ENCODE results near the gene ZBTB18. TPM values are rescaled to one million over a fixed set of nuclear protein-coding genes. Genes with fewer than 3 reads are reported as not detected.

Gene ZBTB18
- total RNA-seq, 2 experiments from 2014 or later = 4.7 to 5.1 TPM

DNA sequence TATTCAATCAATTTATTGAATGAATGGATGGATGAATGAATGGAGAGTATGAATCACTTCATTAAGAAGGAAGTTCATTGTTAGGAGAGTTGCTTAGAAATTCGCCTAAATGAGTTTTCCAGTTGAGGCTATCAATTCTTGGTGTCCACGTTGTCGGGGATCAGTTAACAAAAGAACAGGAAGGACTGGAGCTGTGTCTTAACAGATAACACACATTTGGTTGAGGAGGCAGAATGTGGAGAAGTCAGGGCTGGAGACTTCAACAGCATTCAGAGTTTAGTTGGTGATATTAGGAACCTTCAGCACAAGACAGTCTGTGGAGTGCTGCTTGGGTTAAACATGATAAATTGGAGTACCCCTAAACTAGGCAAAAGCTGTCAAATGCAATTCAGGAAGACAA lies 33.7 kb downstream of the ZBTB18 start:
- CTCF ChIA-PET = no interaction called here
- intact Hi-C loops (cut with micrococcal nuclease) = no loop called here
- no peaks in the 10 kb centered on the region for H3K36me3 Mint-ChIP-seq
- POLR2A ChIA-PET = no interaction called here
- H3K4me1 Mint-ChIP-seq (ENCODE audit: low read depth) = no peaks in the 10 kb centered on the region
- H3K9me3 Mint-ChIP-seq = no peaks in the 10 kb centered on the region
- no peak for DNase-seq
- H3K27ac Mint-ChIP-seq = no peak overlapping the region
- peaks cover 26% of the 10 kb centered on the region for H3K27me3 Mint-ChIP-seq
- H3K4me3 Mint-ChIP-seq = no peak overlapping the region

DNA sequence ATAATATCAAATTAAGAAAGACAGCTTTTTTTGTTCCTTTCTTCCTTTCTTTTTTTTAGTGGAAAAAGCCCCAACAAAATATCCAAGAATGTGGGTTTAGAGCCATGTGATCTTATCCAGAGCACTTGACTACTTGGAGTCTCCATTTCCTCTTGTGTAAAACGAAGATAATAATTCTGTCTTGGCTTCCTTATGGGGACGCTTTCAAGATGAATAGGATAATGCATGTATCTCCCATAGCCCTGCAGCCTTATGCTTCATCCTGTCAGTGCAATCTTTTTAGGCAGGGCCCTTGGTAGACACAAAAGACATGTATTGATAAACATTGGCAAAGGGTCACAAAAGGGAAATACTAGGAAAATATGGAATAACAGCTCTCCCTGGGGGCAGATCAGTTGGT lies 34.8 kb downstream of the ZBTB18 start:
- Mint-ChIP-seq H3K36me3 (no peaks in the 10 kb centered on the region), H3K27ac (no peak overlapping the region), H3K27me3 (peaks cover 26% of the 10 kb centered on the region), H3K4me3 (no peak overlapping the region), H3K4me1 (ENCODE audit: low read depth) (no peaks in the 10 kb centered on the region), H3K9me3 (no peaks in the 10 kb centered on the region)
- CTCF ChIA-PET = no interaction called here
- POLR2A ChIA-PET = no interaction called here
- intact Hi-C loops (cut with micrococcal nuclease) = no loop called here
- DNase-seq = no peak

DNA sequence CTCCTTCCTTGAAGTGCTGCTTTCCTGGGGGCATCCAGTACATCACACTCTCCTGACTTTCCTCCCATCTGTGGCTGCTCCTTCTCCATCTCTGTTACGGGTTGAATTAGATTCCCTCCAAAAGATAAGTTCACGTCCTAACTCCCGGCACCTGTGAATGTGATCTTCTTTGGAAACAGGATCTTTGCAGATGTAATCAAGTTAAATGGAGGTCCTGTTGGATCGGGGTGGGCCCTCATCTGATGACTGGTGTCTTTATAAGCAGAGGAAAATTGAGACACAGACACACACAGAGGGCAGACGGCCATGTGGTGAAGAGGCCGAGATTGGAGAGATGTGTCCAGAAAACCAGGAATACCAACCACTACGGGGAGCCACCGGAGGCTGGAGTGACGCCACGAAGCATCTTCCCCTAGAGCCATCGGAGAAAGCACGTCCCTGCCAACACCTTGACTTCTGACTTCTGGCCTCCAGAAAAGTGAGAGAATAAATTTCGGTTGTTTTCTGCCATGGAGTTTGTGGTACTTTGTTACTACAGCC lies 36.0 kb downstream of the ZBTB18 start:
- no peak overlapping the region for H3K4me3 Mint-ChIP-seq
- DNase-seq = no peak
- no peaks in the 10 kb centered on the region for H3K4me1 Mint-ChIP-seq (ENCODE audit: low read depth)
- ChIA-PET CTCF (no interaction called here), POLR2A (no interaction called here)
- H3K27ac Mint-ChIP-seq = no peak overlapping the region
- H3K36me3 Mint-ChIP-seq = no peaks in the 10 kb centered on the region
- H3K27me3 Mint-ChIP-seq = peaks cover 21% of the 10 kb centered on the region
- intact Hi-C loops (cut with micrococcal nuclease) = no loop called here
- no peaks in the 10 kb centered on the region for H3K9me3 Mint-ChIP-seq

DNA sequence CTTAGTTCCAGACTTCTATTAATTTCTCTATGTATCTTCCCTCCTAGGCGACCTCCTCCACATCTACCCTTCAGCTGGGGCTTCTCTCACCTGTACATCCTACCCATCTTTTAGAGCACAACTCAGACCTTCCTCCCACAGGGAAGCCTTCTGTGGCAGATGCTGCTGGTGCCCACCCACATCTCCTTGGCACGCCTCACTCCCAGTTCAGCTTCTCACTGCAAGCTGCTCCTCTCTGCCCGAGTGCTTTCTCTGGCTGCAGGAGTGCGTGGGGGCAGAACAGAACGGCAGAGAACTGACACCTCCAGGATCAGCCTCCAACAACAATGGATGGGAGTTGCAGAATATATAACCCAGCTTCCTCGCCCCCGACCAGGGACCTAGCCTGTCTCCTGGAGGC lies 36.5 kb downstream of the ZBTB18 start:
- H3K4me3 Mint-ChIP-seq = no peak overlapping the region
- no peak for DNase-seq
- POLR2A ChIA-PET = no interaction called here
- no peaks in the 10 kb centered on the region for H3K9me3 Mint-ChIP-seq
- no peak overlapping the region for H3K27ac Mint-ChIP-seq
- intact Hi-C loops (cut with micrococcal nuclease) = no loop called here
- peaks cover 16% of the 10 kb centered on the region for H3K27me3 Mint-ChIP-seq
- H3K36me3 Mint-ChIP-seq = no peaks in the 10 kb centered on the region
- CTCF ChIA-PET = no interaction called here
- H3K4me1 Mint-ChIP-seq (ENCODE audit: low read depth) = no peaks in the 10 kb centered on the region

DNA sequence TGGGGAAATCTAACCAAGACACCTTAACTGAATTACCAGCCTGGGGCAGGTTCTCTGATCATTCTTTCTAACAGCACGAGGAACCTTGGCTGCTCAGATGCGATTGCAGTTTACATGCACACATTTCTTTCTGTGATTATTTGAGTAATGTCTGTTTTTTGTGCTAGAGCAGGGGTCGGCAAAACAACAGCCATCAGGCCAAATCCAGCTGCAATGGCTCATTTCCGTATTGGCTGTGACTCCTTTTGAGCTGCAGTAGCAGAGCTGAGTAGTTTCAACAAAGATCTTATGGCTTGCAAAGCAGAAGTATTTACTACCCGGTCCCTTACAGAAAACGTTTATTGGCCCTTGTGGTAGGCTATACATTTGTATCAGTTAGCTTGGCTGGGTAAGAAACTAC lies 37.1 kb downstream of the ZBTB18 start:
- intact Hi-C loops (cut with micrococcal nuclease) = no loop called here
- ChIA-PET POLR2A (no interaction called here), CTCF (no interaction called here)
- DNase-seq = no peak
- H3K36me3 Mint-ChIP-seq = no peaks in the 10 kb centered on the region
- no peak overlapping the region for H3K27ac Mint-ChIP-seq
- H3K4me3 Mint-ChIP-seq = no peak overlapping the region
- H3K4me1 Mint-ChIP-seq (ENCODE audit: low read depth) = no peaks in the 10 kb centered on the region
- no peaks in the 10 kb centered on the region for H3K9me3 Mint-ChIP-seq
- peaks cover 11% of the 10 kb centered on the region for H3K27me3 Mint-ChIP-seq

DNA sequence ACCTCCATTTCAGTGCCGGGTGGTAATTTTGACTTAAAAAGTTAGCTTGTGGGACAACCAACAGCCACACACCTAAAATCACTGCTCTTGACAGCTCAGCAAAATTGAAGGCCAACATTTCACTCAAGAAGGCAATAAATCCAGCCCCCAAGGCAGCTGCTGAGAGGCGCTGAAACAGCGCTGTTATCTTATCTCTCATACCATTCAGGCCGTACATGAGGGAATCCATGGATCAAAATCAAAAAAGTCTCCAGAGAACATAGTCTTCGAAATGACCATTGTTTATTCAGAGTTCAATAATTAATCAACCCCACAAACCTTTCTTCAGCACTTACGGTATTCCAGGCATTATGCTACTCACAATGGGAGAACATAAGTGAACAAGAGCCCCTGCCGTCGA lies 38.5 kb downstream of the ZBTB18 start:
- no peak for DNase-seq
- CTCF ChIA-PET = no interaction called here
- Mint-ChIP-seq H3K4me3 (no peak overlapping the region), H3K4me1 (ENCODE audit: low read depth) (no peaks in the 10 kb centered on the region), H3K36me3 (no peaks in the 10 kb centered on the region), H3K27me3 (peaks cover 7% of the 10 kb centered on the region), H3K27ac (no peak overlapping the region), H3K9me3 (no peaks in the 10 kb centered on the region)
- POLR2A ChIA-PET = no interaction called here
- intact Hi-C loops (cut with micrococcal nuclease) = no loop called here

DNA sequence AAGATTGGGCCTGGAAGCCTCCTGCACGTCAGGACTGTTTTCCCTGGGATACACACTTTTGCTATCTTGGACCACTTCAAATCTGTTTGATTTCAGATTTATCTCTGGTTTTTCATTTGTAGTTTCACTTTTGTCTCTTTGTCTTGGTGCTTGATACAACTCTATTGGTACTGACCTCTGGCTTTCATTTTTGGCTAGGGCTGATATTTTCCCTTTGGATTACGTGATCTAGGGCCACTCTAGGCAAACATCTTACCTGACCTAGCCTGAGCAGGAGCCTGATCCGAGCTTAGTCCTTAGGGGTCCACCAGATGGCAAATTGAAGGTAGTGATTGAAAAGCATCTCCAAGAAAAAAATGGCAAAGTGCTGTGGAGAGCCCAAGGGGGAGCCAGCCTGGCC lies 39.6 kb downstream of the ZBTB18 start:
- CTCF ChIA-PET = no interaction called here
- H3K4me1 Mint-ChIP-seq (ENCODE audit: low read depth) = no peaks in the 10 kb centered on the region
- no peak overlapping the region for H3K27ac Mint-ChIP-seq
- peaks cover 6% of the 10 kb centered on the region for H3K27me3 Mint-ChIP-seq
- DNase-seq = no peak
- no peak overlapping the region for H3K4me3 Mint-ChIP-seq
- POLR2A ChIA-PET = no interaction called here
- H3K9me3 Mint-ChIP-seq = no peaks in the 10 kb centered on the region
- intact Hi-C loops (cut with micrococcal nuclease) = no loop called here
- no peaks in the 10 kb centered on the region for H3K36me3 Mint-ChIP-seq

DNA sequence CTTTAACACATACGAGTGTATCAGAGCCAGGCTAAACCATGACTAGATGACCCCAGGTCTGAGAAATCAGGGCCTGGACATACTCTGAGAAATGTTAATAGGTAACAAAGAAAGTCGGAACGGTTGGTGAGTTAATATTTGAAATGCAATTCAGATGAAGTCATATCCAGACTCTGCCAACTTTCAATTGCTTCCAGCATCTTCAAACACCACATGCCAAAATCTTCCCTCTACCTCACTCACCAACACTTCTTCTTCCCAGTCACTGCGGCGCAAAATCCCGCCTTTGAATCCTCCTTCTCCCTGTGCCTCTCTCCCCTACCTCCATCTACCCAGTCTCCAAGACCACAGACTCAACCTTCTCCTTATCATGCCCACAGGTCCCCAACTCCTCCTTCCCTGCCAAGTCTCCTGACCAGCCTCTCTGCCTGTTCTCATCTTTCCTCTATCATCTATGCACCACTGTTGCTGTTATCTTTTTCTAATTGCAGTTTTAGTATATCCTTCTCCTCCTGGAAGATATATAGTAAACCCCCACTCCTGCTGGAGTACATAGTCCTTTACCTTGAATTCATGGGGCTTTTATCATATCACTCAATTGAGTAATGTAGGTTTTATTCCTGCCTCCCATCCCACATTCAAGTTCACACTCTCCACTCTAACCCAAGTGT lies 41.3 kb downstream of the ZBTB18 start:
- H3K36me3 Mint-ChIP-seq = no peaks in the 10 kb centered on the region
- POLR2A ChIA-PET = no interaction called here
- no peaks in the 10 kb centered on the region for H3K9me3 Mint-ChIP-seq
- intact Hi-C loops (cut with micrococcal nuclease) = no loop called here
- DNase-seq = no peak
- no peaks in the 10 kb centered on the region for H3K4me1 Mint-ChIP-seq (ENCODE audit: low read depth)
- H3K27ac Mint-ChIP-seq = no peak overlapping the region
- CTCF ChIA-PET = no interaction called here
- peaks cover 4% of the 10 kb centered on the region for H3K27me3 Mint-ChIP-seq
- H3K4me3 Mint-ChIP-seq = no peak overlapping the region

DNA sequence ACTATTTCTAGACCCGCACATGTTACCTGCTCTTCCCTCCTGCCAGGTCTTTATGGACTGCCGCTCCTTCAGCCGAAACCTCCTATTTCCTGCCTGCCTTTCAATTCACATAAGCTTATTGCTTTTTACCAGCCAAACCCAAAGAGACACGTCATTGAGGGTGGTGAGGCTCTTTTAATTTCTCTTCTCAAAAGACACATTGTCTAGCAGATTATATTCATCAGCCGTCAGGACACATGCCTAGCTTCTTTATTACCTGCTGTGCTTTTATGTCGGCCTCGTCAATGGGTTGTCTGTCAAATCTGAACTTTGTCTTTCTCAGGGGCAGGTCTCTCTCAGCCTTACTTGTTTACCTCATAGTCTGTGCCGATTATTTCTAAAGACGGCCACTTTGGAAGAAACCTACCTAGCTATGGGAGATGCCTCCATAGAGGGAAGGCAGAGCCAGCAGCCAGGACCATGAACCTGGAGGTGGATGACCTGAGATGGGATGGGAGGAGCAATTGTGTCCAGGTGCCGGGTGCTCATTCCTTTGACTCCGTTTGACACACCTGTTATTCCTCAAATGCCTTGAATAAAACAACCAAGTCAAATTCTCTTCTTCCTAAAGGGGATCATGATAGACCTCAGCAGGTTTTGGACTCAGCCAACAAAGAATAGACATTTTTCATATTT lies 42.0 kb downstream of the ZBTB18 start:
- no peaks in the 10 kb centered on the region for H3K9me3 Mint-ChIP-seq
- peaks cover 4% of the 10 kb centered on the region for H3K27me3 Mint-ChIP-seq
- CTCF ChIA-PET = no interaction called here
- POLR2A ChIA-PET = no interaction called here
- H3K4me1 Mint-ChIP-seq (ENCODE audit: low read depth) = no peaks in the 10 kb centered on the region
- intact Hi-C loops (cut with micrococcal nuclease) = no loop called here
- no peak for DNase-seq
- H3K36me3 Mint-ChIP-seq = no peaks in the 10 kb centered on the region
- H3K4me3 Mint-ChIP-seq = no peak overlapping the region
- H3K27ac Mint-ChIP-seq = no peak overlapping the region

DNA sequence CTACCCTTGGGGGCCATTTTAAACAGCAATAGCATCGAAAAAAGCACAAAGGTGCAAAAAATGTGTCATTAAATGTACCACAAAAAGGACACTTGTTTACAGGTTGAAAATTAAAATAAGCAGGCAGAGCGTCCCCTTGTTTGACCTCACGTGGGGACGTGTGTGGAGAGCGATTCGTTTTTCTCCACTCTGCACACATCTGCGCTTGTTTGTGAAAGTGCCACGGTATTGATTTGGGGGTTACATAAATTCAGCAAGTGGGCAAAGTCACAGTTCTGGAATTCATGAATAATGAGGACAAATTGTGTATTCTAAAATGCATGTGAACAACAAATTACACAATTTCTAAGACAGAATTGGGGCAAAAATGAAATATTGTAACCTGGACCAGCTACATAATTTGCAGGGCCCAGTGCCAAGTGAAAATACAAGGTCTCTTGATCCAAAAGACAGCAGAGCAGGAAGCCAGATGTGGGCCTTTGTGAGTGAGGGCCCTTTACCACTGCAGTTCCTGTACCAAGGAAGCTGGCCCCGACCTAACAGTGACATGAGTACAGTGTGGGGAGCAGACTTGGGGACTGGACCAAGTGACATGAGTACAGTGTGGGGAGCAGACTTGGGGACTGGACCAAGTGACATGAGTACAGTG lies 43.9 kb downstream of the ZBTB18 start:
- Mint-ChIP-seq H3K27me3 (peaks cover 6% of the 10 kb centered on the region), H3K36me3 (no peaks in the 10 kb centered on the region), H3K9me3 (no peaks in the 10 kb centered on the region), H3K4me3 (no peak overlapping the region), H3K4me1 (ENCODE audit: low read depth) (peaks cover 3% of the 10 kb centered on the region), H3K27ac (no peak overlapping the region)
- CTCF ChIA-PET = no interaction called here
- no peak for DNase-seq
- intact Hi-C loops (cut with micrococcal nuclease) = no loop called here
- POLR2A ChIA-PET = no interaction called here

DNA sequence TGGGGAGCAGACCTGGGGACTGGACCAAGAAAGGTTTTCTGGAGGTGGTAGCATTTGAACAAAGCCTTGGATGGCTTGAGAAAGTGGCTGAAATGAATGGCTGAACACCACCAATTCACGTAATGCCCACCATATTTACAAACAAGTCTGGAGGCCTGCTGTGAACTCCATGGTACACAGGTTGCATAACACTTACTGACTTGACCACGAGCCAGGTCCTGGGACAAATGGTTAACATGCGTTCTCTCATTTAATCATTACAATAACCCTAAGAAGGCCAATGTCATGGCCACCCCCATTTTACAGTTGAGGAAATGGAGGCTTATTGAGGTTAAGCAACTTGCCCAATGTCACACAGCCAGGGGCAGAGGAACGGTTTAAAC lies 44.4 kb downstream of the ZBTB18 start:
- no peak for DNase-seq
- H3K9me3 Mint-ChIP-seq = no peaks in the 10 kb centered on the region
- ChIA-PET CTCF (no interaction called here), POLR2A (no interaction called here)
- H3K4me3 Mint-ChIP-seq = no peak overlapping the region
- no peak overlapping the region for H3K27ac Mint-ChIP-seq
- peaks cover 3% of the 10 kb centered on the region for H3K4me1 Mint-ChIP-seq (ENCODE audit: low read depth)
- H3K27me3 Mint-ChIP-seq = peaks cover 6% of the 10 kb centered on the region
- intact Hi-C loops (cut with micrococcal nuclease) = no loop called here
- no peaks in the 10 kb centered on the region for H3K36me3 Mint-ChIP-seq

DNA sequence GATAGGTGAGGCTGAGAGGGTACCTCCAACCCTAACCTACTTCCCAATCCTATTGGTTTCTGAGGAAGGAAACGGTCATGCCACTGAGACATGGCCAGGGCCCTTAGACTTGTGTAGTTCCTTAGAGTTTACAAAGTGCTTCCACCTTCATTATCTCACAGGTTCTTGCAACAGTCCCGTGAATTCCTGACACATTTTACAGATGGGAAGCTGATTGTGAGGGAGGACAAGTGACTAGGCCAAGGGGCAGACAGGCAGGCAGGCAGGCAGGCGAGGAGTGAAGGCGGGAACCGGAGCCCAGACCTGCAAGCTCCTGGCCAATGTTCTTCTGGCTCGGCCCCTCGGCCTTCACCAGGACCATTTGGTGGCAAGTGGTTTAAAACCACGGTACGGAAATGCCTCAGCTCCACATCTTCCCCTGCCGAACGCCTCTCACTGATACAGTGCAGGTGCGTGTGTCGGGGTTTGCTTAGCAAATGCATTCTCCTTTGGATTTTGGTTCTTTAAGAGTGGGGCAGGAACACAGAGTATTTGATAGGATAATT lies 45.1 kb downstream of the ZBTB18 start:
- Mint-ChIP-seq H3K4me3 (no peak overlapping the region), H3K36me3 (no peaks in the 10 kb centered on the region), H3K27me3 (peaks cover 12% of the 10 kb centered on the region), H3K4me1 (ENCODE audit: low read depth) (peaks cover 9% of the 10 kb centered on the region), H3K9me3 (no peaks in the 10 kb centered on the region), H3K27ac (no peak overlapping the region)
- intact Hi-C loops (cut with micrococcal nuclease) = no loop called here
- no peak for DNase-seq
- POLR2A ChIA-PET = no interaction called here
- CTCF ChIA-PET = no interaction called here

DNA sequence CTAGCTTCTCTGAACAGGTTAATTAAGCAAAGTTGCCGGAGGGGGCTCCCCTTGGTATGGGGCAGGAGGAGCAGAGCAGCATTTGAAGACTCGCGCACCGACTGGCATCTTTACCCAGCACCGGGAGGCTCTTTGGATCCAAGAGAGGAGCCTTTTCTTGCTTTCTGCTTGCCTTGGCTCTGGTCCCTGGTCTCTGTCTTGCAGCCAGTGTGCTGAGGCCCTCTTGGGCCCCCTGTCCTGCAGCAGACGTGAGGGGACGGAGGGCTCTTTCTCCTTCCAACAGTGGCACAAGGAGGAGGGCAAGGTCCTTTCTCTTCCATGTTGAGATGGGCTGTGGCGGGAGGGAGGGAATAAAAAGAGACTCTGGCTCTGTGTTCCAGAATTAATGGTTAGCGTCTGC lies 45.6 kb downstream of the ZBTB18 start:
- CTCF ChIA-PET = no interaction called here
- peaks cover 9% of the 10 kb centered on the region for H3K4me1 Mint-ChIP-seq (ENCODE audit: low read depth)
- no peak overlapping the region for H3K27ac Mint-ChIP-seq
- no peaks in the 10 kb centered on the region for H3K9me3 Mint-ChIP-seq
- intact Hi-C loops (cut with micrococcal nuclease) = no loop called here
- POLR2A ChIA-PET = no interaction called here
- no peaks in the 10 kb centered on the region for H3K36me3 Mint-ChIP-seq
- no peak overlapping the region for H3K4me3 Mint-ChIP-seq
- DNase-seq = no peak
- peaks cover 14% of the 10 kb centered on the region for H3K27me3 Mint-ChIP-seq
